GM21717 (cell line): ENCODE data around the gene HASPIN.

Source experiments
- ATAC-seq: cut with Tn5 transposase; IDR thresholded peaks from one replicate; pipeline ENCODE4 v1.9.1; 2021; ENCODE audit warnings: mild to moderate bottlenecking, moderate library complexity; ENCODE audit not compliant: unreplicated experiment

Gene HASPIN

GRCh38 chr17:3723556-3724377 is at the start of gene HASPIN:
Gene HASPIN (plus strand): TSS chr17:3723903. CDS start chr17:3723936, 33 bp downstream.
- ATAC-seq: peak; percentile 76

- no peak for ATAC-seq
Measured at GRCh38 chr17:3675886-3676285, 47.8 kb upstream of the HASPIN start.

- no peak for ATAC-seq
Measured at GRCh38 chr17:3678095-3678820, 45.4 kb upstream of the HASPIN start.

GRCh38 chr17:3678821-3679530 is 44.7 kb upstream of the HASPIN start:
- ATAC-seq: no peak

GRCh38 chr17:3679531-3680126 is 44.1 kb upstream of the HASPIN start:
- ATAC-seq: no peak

- no peak for ATAC-seq
Measured at GRCh38 chr17:3681057-3681456, 42.6 kb upstream of the HASPIN start.

- no peak for ATAC-seq
Measured at GRCh38 chr17:3681565-3681964, 42.1 kb upstream of the HASPIN start.

- no peak for ATAC-seq
Measured at GRCh38 chr17:3682033-3682432, 41.7 kb upstream of the HASPIN start.

GRCh38 chr17:3683054-3683511 is 40.6 kb upstream of the HASPIN start:
- ATAC-seq: no peak

- ATAC-seq: no peak
Measured at GRCh38 chr17:3685174-3685573, 38.5 kb upstream of the HASPIN start.

- no peak for ATAC-seq
Measured at GRCh38 chr17:3688027-3688553, 35.6 kb upstream of the HASPIN start.

GRCh38 chr17:3688852-3689261 is 34.8 kb upstream of the HASPIN start:
- ATAC-seq: no peak

GRCh38 chr17:3689262-3690093 is 34.2 kb upstream of the HASPIN start:
- ATAC-seq: no peak

GRCh38 chr17:3690094-3690715 is 33.5 kb upstream of the HASPIN start:
- ATAC-seq: no peak

- no peak for ATAC-seq
Measured at GRCh38 chr17:3691617-3692067, 32.1 kb upstream of the HASPIN start.

- no peak for ATAC-seq
Measured at GRCh38 chr17:3692346-3692745, 31.4 kb upstream of the HASPIN start.

GRCh38 chr17:3693141-3693540 is 30.6 kb upstream of the HASPIN start:
- ATAC-seq: no peak

GRCh38 chr17:3693829-3694231 is 29.9 kb upstream of the HASPIN start:
- ATAC-seq: peak; percentile 47

GRCh38 chr17:3695129-3695722 is 28.5 kb upstream of the HASPIN start:
- ATAC-seq: no peak
